ENCODE measurements around the gene MLEC. TPM values are rescaled to one million over a fixed set of nuclear protein-coding genes. Genes with fewer than 3 reads are reported as not detected.

MLEC gene
- total RNA-seq, 2 experiments from 2014 or later = 80.5 to 94.4 TPM

DNA sequence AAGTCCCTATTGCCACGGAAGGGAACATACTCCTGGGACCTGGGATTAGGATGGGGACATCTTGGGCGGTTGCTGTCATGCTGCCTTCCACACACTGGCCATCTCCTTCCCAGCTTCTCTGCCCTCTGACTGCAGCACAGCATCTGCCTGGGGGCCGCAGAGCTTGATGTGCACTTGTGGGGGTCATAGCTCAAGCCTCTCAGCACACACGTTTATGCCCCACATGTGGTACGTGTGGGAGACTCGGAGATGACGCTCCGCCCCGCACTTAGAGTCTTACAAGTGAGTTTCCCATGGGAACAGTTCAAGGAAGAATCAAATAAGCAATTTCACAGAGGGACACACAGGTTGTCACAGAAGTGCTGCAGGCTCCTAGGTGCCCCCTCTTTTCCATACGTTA is 47.3 kb downstream of the MLEC start:
- POLR2A ChIA-PET = no interaction called here
- no peak overlapping the region for H3K4me3 Mint-ChIP-seq

GRCh38 chr12:120735181-120735580 is 48.2 kb downstream of the MLEC start:
- Mint-ChIP-seq H3K4me1 (no peaks in the 10 kb centered on the region), H3K4me3 (no peak overlapping the region), H3K9me3 (no peaks in the 10 kb centered on the region), H3K27ac (no peak overlapping the region), H3K36me3 (ENCODE audit: low read depth) (peaks cover 4% of the 10 kb centered on the region), H3K27me3 (no peaks in the 10 kb centered on the region)
- CTCF ChIA-PET = interaction anchor here (0.6 kb wide), 1 partner anchor 28 kb away, joined by 5 read pairs; no protein-coding TSS in a partner anchor
- POLR2A ChIA-PET = no interaction called here
- no peak for DNase-seq

More for the DNA sequence above, 47.3 kb downstream of the MLEC start:
- no peak overlapping the region for H3K27ac Mint-ChIP-seq
- no peaks in the 10 kb centered on the region for H3K9me3 Mint-ChIP-seq
- peaks cover 10% of the 10 kb centered on the region for H3K36me3 Mint-ChIP-seq (ENCODE audit: low read depth)
- H3K27me3 Mint-ChIP-seq = no peaks in the 10 kb centered on the region
- H3K4me1 Mint-ChIP-seq = peaks cover 2% of the 10 kb centered on the region
- DNase-seq = no peak
- CTCF ChIA-PET = interaction anchor here (0.5 kb wide), 1 partner anchor 157 kb away, joined by 4 read pairs; no protein-coding TSS in a partner anchor

DNA sequence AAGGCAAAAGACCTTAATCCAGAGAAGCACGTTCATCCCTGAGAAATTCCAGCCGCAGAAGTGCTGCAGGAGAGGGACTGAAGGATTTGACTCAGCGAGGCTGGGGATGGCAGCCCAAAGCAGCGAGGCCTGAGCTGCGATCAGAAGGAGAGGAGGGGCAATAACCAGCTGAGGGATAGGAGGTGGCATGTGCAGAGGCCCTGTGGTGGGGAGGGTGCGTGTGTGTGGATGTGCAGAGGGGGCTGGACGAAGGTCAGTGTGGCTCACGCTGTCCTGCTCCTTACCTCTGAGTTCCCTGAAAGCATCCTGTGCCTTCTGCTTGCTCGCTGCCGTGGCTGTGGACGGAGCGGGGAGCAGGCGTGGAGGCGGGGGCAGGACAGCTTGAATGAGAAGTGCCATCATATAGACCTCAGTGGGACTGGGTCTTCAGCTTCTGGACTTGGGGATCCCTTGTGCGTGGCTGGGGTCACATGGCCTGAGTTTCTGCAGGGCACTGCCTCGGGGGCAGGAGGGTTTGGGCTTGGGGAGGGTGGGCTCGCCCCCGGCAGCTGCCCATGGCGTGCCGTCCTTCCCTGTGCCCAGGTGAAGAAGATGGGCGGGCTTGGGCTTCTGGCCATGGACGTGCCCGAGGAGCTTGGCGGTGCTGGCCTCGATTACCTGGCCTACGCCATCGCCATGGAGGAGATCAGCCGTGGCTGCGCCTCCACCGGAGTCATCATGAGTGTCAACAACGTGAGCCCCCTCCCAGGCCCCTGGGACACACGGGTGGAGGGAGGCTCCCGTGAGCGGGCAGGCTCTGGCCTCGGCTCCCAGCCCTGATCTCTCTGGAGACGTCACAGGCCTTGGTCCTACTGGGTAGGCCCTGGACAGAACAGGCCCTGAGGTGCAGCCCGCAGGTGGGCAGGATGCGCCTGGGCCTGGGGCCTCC is 49.7 kb downstream of the MLEC start:
- Mint-ChIP-seq H3K36me3 (ENCODE audit: low read depth) (no peaks in the 10 kb centered on the region), H3K27ac (no peak overlapping the region), H3K9me3 (no peaks in the 10 kb centered on the region), H3K27me3 (no peaks in the 10 kb centered on the region), H3K4me1 (no peaks in the 10 kb centered on the region), H3K4me3 (no peak overlapping the region)
- DNase-seq = no peak
- CTCF ChIA-PET = interaction anchor here (0.6 kb wide), 1 partner anchor 50 kb away, joined by 3 read pairs; no protein-coding TSS in a partner anchor
- POLR2A ChIA-PET = no interaction called here

GRCh38 chr12:120737557-120738251 is 50.8 kb downstream of the MLEC start:
- Mint-ChIP-seq H3K36me3 (ENCODE audit: low read depth) (no peaks in the 10 kb centered on the region), H3K4me3 (no peak overlapping the region), H3K27me3 (no peaks in the 10 kb centered on the region), H3K27ac (no peak overlapping the region), H3K4me1 (no peaks in the 10 kb centered on the region), H3K9me3 (no peaks in the 10 kb centered on the region)
- ChIA-PET POLR2A (no interaction called here), CTCF (no interaction called here)
- DNase-seq = no peak

DNA sequence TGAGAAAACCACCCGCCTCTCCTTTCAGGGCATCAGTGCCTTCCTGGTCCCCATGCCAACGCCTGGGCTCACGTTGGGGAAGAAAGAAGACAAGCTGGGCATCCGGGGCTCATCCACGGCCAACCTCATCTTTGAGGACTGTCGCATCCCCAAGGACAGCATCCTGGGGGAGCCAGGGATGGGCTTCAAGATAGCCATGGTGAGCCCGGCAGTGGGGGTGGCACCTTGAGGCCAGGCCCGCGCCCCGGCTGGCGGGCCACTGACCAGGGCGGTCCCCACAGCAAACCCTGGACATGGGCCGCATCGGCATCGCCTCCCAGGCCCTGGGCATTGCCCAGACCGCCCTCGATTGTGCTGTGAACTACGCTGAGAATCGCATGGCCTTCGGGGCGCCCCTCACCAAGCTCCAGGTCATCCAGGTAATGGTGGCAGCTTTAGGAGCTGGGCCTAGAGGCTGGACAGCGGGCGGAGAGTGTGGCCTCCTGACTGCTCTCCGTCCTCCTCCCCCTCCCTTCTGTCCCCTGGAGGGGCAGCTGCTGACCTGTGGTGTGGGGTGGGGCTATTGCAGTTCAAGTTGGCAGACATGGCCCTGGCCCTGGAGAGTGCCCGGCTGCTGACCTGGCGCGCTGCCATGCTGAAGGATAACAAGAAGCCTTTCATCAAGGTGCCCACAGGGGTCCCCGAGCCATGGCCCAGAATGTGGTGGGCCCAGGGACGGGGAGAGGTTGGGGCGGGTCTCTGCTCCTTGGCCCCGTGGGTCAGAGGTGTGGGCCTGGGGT is 51.5 kb downstream of the MLEC start:
- Mint-ChIP-seq H3K4me1 (no peaks in the 10 kb centered on the region), H3K27ac (no peak overlapping the region), H3K36me3 (ENCODE audit: low read depth) (no peaks in the 10 kb centered on the region), H3K27me3 (no peaks in the 10 kb centered on the region), H3K4me3 (no peak overlapping the region), H3K9me3 (no peaks in the 10 kb centered on the region)
- DNase-seq = no peak
- CTCF ChIA-PET = no interaction called here
- POLR2A ChIA-PET = no interaction called here

- ChIA-PET POLR2A (no interaction called here), CTCF (no interaction called here)
- H3K4me1 Mint-ChIP-seq = no peaks in the 10 kb centered on the region
- H3K27me3 Mint-ChIP-seq = no peaks in the 10 kb centered on the region
- H3K4me3 Mint-ChIP-seq = no peak overlapping the region
- no peak for DNase-seq
- no peaks in the 10 kb centered on the region for H3K36me3 Mint-ChIP-seq (ENCODE audit: low read depth)
- H3K27ac Mint-ChIP-seq = no peak overlapping the region
- H3K9me3 Mint-ChIP-seq = no peaks in the 10 kb centered on the region
These were observed 52.2 kb downstream of the MLEC start for GRCh38 chr12:120739031-120739762.

DNA sequence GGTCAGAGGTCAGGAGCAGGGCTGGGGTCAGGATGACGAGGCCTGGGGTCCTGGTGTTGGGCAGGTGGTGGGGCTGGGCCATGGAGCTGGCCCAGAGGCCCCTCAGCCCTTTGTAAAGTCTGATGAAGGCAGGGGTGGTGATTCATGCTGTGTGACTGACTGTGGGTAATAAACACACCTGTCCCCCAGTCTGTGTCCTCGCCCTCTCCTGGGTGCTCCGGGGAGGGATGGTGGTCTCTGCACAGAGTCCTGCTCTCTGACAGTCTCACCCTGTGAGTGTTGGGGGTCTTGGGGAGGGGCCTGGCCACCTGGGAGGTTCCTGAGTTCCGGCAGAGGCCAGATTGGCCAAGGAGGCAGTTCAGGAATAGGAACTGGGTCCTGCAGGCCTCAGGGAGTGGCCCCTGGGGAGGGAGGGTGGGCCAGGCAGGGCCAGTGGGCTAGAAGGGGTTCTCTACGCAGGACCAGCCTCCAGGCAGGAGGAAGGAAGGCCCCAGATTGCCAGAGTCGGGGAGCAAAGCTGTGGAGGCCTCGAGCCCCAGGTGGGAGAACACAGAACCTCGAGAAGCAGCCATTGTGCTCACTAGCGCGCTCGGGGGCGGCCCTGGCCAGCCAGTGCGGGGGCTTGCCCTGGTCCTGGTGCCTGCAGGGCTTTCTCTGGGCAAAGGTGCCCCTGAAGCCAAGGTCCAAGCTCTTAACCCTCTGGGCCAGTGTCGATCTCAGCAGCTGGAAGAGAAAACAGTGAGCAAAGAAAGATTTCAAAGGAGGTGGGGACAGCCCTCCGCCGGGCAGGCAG is 53.1 kb downstream of the MLEC start:
- ChIA-PET POLR2A (no interaction called here), CTCF (no interaction called here)
- Mint-ChIP-seq H3K9me3 (no peaks in the 10 kb centered on the region), H3K36me3 (ENCODE audit: low read depth) (no peaks in the 10 kb centered on the region), H3K27ac (no peak overlapping the region), H3K4me1 (no peaks in the 10 kb centered on the region), H3K4me3 (no peak overlapping the region), H3K27me3 (no peaks in the 10 kb centered on the region)
- DNase-seq = no peak

DNA sequence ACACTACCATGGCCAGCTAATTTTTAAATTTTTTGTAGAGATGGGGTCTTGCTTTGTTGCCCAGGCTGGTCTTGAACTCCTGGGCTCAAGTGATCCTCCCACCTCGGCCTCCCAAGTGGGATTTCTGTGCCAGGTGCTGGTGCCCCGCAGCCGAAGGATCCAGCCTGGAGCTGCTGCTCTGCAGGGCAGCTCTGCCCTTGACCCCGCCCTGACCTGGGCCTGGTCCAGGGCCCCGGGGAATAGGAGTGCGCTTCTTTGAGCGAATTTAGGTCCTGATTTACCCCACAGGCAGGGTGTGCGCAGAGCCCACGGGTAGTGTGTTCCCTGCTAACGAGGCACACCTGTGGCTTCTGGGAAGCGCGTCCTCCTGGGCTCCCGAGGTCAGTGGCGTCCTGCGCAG is 53.9 kb downstream of the MLEC start:
- no peak for DNase-seq
- H3K9me3 Mint-ChIP-seq = no peaks in the 10 kb centered on the region
- POLR2A ChIA-PET = no interaction called here
- no peak overlapping the region for H3K27ac Mint-ChIP-seq
- H3K27me3 Mint-ChIP-seq = no peaks in the 10 kb centered on the region
- no peak overlapping the region for H3K4me3 Mint-ChIP-seq
- CTCF ChIA-PET = no interaction called here
- H3K36me3 Mint-ChIP-seq (ENCODE audit: low read depth) = no peaks in the 10 kb centered on the region
- H3K4me1 Mint-ChIP-seq = no peaks in the 10 kb centered on the region

GRCh38 chr12:120741476-120742421 is 54.8 kb downstream of the MLEC start:
- H3K4me3 Mint-ChIP-seq = no peak overlapping the region
- CTCF ChIA-PET = interaction anchor here (1.4 kb wide), 1 partner anchor 17 kb away, joined by 3 read pairs; no protein-coding TSS in a partner anchor
- POLR2A ChIA-PET = no interaction called here
- H3K9me3 Mint-ChIP-seq = no peaks in the 10 kb centered on the region
- no peaks in the 10 kb centered on the region for H3K36me3 Mint-ChIP-seq (ENCODE audit: low read depth)
- DNase-seq = no peak
- no peaks in the 10 kb centered on the region for H3K4me1 Mint-ChIP-seq
- H3K27ac Mint-ChIP-seq = no peak overlapping the region
- H3K27me3 Mint-ChIP-seq = no peaks in the 10 kb centered on the region

- Mint-ChIP-seq H3K4me3 (no peak overlapping the region), H3K27ac (no peak overlapping the region), H3K36me3 (ENCODE audit: low read depth) (no peaks in the 10 kb centered on the region), H3K9me3 (no peaks in the 10 kb centered on the region), H3K4me1 (peaks cover 5% of the 10 kb centered on the region), H3K27me3 (no peaks in the 10 kb centered on the region)
- DNase-seq = no peak
- ChIA-PET CTCF (no interaction called here), POLR2A (no interaction called here)
These were observed 58.1 kb downstream of the MLEC start for GRCh38 chr12:120744922-120745493.

DNA sequence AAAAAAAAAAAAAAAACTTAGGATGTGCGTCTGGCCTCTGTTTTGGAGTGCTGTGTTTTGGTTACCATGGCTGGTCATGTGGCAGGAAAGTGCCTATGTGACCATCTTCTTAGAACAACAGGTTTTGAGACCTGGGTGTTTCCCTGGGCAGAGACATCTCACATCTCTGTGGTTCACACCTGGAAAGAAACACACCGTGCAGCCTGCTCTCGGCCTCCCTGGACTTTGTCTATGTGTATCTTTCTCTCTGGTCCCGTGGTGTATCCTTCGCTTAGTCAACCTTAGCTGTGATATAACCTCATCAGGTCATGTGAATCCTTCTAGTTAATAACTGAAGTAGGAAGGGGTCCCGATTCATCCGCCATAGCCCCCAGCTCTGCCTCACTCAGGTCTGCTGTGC is 61.3 kb downstream of the MLEC start:
- H3K4me1 Mint-ChIP-seq = peaks cover 5% of the 10 kb centered on the region
- POLR2A ChIA-PET = no interaction called here
- CTCF ChIA-PET = no interaction called here
- H3K9me3 Mint-ChIP-seq = no peaks in the 10 kb centered on the region
- H3K27me3 Mint-ChIP-seq = no peaks in the 10 kb centered on the region
- no peak overlapping the region for H3K27ac Mint-ChIP-seq
- H3K4me3 Mint-ChIP-seq = no peak overlapping the region
- DNase-seq = no peak
- no peaks in the 10 kb centered on the region for H3K36me3 Mint-ChIP-seq (ENCODE audit: low read depth)

Measured in activated CD4-positive, alpha-beta T cell treated with anti-CD3 and anti-CD28 coated beads, Interleukin-2, amount 10 ng/mL, durations not matched to agents 7 days and 5 days (primary cell).